ENCODE measurements around the gene RAB3B.

- no peak for TF ChIP-seq EZH2 (IDR thresholded peaks at IDR 0.05; ENCODE audit: borderline replicate concordance, low read length)
- TF ChIP-seq CTCF (IDR thresholded peaks at IDR 0.05; ENCODE audit: low read length) = no peak
Observed at GRCh38 chr1:51861669-51862068, 128.8 kb downstream of the RAB3B start.
